Inflammatory macrophage treated with lipopolysaccharide for 4 hours (primary cell): Measurements from ENCODE around the gene WNK1.

ENCODE experiments used
- DNase-seq: peaks from one replicate; pipeline ENCODE4 v3.0.0-alpha.2; 2020

WNK1 gene

GRCh38 chr12:870378-870777 lies 118.0 kb downstream of the WNK1 start:
- no peak for DNase-seq

- DNase-seq = no peak
Observed at GRCh38 chr12:873954-874353, 121.6 kb downstream of the WNK1 start.

- no peak for DNase-seq
Observed at GRCh38 chr12:879641-880040, 127.3 kb downstream of the WNK1 start.

GRCh38 chr12:880656-881055 lies 128.3 kb downstream of the WNK1 start:
- no peak for DNase-seq

GRCh38 chr12:884746-885414 lies 132.5 kb downstream of the WNK1 start:
- DNase-seq = no peak

- DNase-seq = no peak
Observed at GRCh38 chr12:885701-886100, 133.3 kb downstream of the WNK1 start.

GRCh38 chr12:886206-886605 lies 133.8 kb downstream of the WNK1 start:
- no peak for DNase-seq

GRCh38 chr12:894226-894625 lies 141.8 kb downstream of the WNK1 start:
- no peak for DNase-seq

- DNase-seq = no peak
Observed at GRCh38 chr12:896031-896430, 143.7 kb downstream of the WNK1 start.

- DNase-seq = no peak
Observed at GRCh38 chr12:897386-897785, 145.0 kb downstream of the WNK1 start.

GRCh38 chr12:902581-902980 lies 150.2 kb downstream of the WNK1 start:
- DNase-seq = no peak

GRCh38 chr12:903055-903454 lies 150.7 kb downstream of the WNK1 start:
- DNase-seq = no peak

GRCh38 chr12:904010-904414 lies 151.6 kb downstream of the WNK1 start:
- DNase-seq = peak; percentile 44

- peak; percentile 72 for DNase-seq
Observed at GRCh38 chr12:905261-906031, 153.1 kb downstream of the WNK1 start.

GRCh38 chr12:906062-906585 lies 153.7 kb downstream of the WNK1 start:
- no peak for DNase-seq

GRCh38 chr12:907413-908185 lies 155.2 kb downstream of the WNK1 start:
- no peak for DNase-seq

- DNase-seq = no peak
Observed at GRCh38 chr12:909861-910260, 157.5 kb downstream of the WNK1 start.

- no peak for DNase-seq
Observed at GRCh38 chr12:910416-910815, 158.0 kb downstream of the WNK1 start.

- peak; percentile 49 for DNase-seq
Observed at GRCh38 chr12:911191-911826, 158.9 kb downstream of the WNK1 start.

GRCh38 chr12:912466-913235 lies 160.3 kb downstream of the WNK1 start:
- DNase-seq = no peak

GRCh38 chr12:913919-914698 lies 161.7 kb downstream of the WNK1 start:
- peak; percentile 14 for DNase-seq
